Uterus (tissue), 2 donors: Measurements from ENCODE around the gene SLC35B2.

Experiments
- POLR2A ChIP-seq, 2 donors: fragments of 450-650 bp; IDR thresholded peaks; one replicate each; pipeline ENCODE4 v1.6.1; 2016; ENCODE audit warnings: antibody characterized with exemption in 2 of 2, mild to moderate bottlenecking in 1 of 2, moderate library complexity in 1 of 2
- TF ChIP-seq, protein P1 (sequence below), 4 experiments: fragments of 200-600 bp in 2 of 4; fragments of 450-650 bp in 2 of 4; sonication (generic) in 2 of 4; IDR thresholded peaks; one replicate each; pipeline ENCODE4 v1.5.1; 2016 to 2019; ENCODE audit warnings: antibody characterized with exemption in 4 of 4, mild to moderate bottlenecking in 2 of 4, moderate library complexity in 1 of 4

DNA sequence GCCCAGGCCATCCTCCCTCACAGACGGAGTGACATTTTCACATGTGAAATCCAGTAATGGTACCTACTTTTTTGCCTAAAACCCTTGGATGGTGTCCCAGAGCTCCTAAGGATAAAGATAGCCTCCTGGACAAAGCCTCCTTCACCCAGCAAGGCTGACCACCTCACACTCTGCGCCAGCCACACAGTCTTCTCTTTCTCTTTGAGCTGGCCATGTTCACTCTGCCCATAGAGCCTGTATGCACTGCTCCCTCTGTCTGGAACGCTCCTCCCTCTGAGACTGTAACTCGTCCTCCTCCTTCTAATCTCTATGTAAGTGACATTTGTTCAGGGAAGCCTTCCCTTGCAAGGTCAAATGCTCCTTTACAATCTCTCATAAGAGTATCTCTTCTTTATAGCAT lies 27.5 kb upstream of the SLC35B2 start:
- TF ChIP-seq, protein P1, sequence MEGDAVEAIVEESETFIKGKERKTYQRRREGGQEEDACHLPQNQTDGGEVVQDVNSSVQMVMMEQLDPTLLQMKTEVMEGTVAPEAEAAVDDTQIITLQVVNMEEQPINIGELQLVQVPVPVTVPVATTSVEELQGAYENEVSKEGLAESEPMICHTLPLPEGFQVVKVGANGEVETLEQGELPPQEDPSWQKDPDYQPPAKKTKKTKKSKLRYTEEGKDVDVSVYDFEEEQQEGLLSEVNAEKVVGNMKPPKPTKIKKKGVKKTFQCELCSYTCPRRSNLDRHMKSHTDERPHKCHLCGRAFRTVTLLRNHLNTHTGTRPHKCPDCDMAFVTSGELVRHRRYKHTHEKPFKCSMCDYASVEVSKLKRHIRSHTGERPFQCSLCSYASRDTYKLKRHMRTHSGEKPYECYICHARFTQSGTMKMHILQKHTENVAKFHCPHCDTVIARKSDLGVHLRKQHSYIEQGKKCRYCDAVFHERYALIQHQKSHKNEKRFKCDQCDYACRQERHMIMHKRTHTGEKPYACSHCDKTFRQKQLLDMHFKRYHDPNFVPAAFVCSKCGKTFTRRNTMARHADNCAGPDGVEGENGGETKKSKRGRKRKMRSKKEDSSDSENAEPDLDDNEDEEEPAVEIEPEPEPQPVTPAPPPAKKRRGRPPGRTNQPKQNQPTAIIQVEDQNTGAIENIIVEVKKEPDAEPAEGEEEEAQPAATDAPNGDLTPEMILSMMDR (IDR thresholded peaks at IDR 0.05) = no peak
- TF ChIP-seq POLR2A (IDR thresholded peaks at IDR 0.05) = no peak
